Thyroid gland (tissue), 4 donors: ENCODE data around the gene ESPN.

Experiments used
- POLR2A ChIP-seq, 2 donors: fragments of 450-650 bp; IDR thresholded peaks; one replicate each; pipeline ENCODE4 v1.6.1; 2017; ENCODE audit warnings: antibody characterized with exemption in 2 of 2, mild to moderate bottlenecking in 2 of 2, moderate library complexity in 1 of 2
- TF ChIP-seq, protein P1 (sequence below), 6 experiments: fragments of 200-600 bp in 3 of 6; fragments of 450-650 bp in 3 of 6; sonication (generic) in 3 of 6; IDR thresholded peaks; one replicate each; pipeline ENCODE4 v1.5.1; 2016 to 2019; ENCODE audit warnings: antibody characterized with exemption in 6 of 6, mild to moderate bottlenecking in 2 of 6, inconsistent platforms in 1 of 6, moderate library complexity in 1 of 6

DNA sequence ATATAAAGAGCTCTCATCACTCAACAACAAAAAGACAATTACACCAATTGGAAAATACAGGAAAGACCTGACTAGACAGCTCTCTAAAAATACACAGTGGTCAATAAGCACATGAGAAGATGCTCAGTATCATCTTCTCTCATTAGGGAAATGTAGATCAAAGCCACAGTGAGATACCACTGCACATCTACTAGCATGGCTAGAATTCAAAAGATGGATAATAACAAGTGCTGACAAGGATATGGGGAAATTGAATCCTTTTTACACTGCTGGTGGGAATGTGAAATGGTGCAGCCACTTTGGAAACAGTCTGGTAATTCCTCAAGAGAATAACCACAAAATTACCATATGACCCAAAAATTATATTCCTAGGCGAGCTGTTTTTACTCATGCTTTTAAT, 40.4 kb upstream of the ESPN start:
- TF ChIP-seq POLR2A (IDR thresholded peaks at IDR 0.05): no peak
- TF ChIP-seq, protein P1, sequence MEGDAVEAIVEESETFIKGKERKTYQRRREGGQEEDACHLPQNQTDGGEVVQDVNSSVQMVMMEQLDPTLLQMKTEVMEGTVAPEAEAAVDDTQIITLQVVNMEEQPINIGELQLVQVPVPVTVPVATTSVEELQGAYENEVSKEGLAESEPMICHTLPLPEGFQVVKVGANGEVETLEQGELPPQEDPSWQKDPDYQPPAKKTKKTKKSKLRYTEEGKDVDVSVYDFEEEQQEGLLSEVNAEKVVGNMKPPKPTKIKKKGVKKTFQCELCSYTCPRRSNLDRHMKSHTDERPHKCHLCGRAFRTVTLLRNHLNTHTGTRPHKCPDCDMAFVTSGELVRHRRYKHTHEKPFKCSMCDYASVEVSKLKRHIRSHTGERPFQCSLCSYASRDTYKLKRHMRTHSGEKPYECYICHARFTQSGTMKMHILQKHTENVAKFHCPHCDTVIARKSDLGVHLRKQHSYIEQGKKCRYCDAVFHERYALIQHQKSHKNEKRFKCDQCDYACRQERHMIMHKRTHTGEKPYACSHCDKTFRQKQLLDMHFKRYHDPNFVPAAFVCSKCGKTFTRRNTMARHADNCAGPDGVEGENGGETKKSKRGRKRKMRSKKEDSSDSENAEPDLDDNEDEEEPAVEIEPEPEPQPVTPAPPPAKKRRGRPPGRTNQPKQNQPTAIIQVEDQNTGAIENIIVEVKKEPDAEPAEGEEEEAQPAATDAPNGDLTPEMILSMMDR (IDR thresholded peaks at IDR 0.05): no peak
